Measurements from ENCODE around the gene PACSIN3.

Gene PACSIN3

DNA sequence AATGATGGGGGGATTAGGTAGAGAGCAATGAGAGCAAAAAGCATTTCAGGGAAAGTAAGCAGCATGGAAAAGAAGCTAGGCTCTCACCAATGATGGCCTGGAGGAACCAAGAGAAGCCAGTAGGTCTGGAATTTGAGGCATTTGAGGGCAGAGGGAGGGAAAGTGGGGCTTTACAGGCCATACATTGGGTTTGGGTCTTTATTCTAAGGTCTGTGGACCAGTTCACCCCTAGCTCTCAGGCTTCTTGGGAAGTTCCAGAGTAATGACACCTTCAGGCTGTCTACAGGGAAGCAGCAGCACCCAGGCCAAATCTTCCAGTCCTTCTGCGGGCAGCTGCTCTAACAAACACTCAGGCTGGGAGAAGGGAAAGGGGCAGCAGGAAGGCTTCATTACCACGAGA is 39.0 kb downstream of the PACSIN3 start:
- H3K27me3 Mint-ChIP-seq, result no peaks in the 10 kb centered on the region

DNA sequence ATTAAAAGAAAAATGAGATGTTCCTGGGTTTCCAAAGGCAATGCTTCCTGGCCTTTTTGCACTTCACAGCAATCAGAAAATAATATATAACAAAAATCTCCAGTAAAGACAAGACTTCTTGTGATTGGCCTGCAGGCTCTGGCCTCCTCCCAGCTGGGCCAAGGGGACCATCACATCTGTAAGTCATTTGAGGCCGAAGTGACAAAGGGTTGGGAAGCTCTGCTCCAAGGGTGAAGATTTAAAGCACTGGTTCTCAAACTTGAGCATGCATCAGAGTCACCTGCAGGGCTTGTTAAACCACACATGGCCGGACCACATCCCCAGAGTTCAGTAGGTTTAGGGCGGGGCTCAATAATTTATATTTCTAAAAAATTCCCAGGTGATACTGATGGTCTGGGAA is 41.7 kb downstream of the PACSIN3 start:
- H3K36me3 Mint-ChIP-seq, result peaks cover 7% of the 10 kb centered on the region
- H3K27ac Mint-ChIP-seq, result no peak overlapping the region
- no peaks in the 10 kb centered on the region for H3K4me1 Mint-ChIP-seq
- H3K27me3 Mint-ChIP-seq, result no peaks in the 10 kb centered on the region
- no peaks in the 10 kb centered on the region for H3K9me3 Mint-ChIP-seq
- DNase-seq (ENCODE audit: low spot score in 2 of 2) (no peak), ATAC-seq (ENCODE audit: low read depth) (no peak)
- no peak overlapping the region for H3K4me3 Mint-ChIP-seq

More for the DNA sequence above, 39.0 kb downstream of the PACSIN3 start:
- ATAC-seq (ENCODE audit: low read depth) (no peak), DNase-seq (ENCODE audit: low spot score in 2 of 2) (no peak)
- Mint-ChIP-seq H3K4me1 (peaks cover 10% of the 10 kb centered on the region), H3K9me3 (no peaks in the 10 kb centered on the region), H3K4me3 (no peak overlapping the region), H3K27ac (no peak overlapping the region), H3K36me3 (peaks cover 9% of the 10 kb centered on the region)

DNA sequence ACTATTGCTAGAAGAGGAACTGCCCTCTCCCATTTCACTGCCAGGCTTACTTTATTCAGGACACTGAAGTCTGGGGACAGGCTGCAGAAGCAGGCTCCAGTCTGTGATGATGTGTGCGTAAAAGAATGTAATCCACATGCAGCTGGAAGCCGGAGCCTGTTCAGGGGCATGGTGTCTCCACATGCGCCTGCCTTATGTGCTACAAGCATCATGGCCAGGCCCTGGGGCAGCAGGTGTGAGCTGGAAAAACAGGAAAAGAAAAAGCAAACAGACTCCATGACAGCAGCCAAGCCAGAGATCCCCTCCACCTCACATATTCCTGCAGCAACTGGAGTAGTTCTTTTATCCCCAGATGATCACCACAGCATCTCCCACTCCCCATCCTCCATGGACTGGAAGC is 42.9 kb downstream of the PACSIN3 start:
- Mint-ChIP-seq H3K9me3 (no peaks in the 10 kb centered on the region), H3K4me1 (no peaks in the 10 kb centered on the region), H3K4me3 (no peak overlapping the region), H3K27ac (no peak overlapping the region), H3K27me3 (no peaks in the 10 kb centered on the region), H3K36me3 (peaks cover 7% of the 10 kb centered on the region)
- DNase-seq (ENCODE audit: low spot score in 2 of 2) (no peak), ATAC-seq (ENCODE audit: low read depth) (no peak)

DNA sequence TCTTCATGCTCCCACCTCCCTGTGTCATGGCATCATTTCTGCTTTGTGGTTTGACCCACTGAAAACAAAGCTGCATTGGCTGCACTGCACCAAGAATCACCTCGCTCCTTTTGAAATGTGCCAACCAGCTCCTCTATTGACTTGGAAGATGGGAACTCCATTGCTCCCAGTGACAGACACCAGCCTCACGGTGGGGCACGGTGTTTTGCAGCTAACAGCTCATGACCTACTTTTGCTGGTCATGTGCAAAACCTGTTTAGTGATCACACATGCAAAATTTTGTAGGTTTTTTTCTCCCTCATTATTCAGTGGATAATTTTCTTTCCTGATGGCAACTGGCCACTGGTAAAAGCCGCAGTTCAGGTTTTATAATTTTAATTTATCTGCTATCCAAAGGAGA is 46.4 kb downstream of the PACSIN3 start:
- Mint-ChIP-seq H3K27me3 (no peaks in the 10 kb centered on the region), H3K4me3 (no peak overlapping the region), H3K36me3 (peaks cover 21% of the 10 kb centered on the region), H3K4me1 (no peaks in the 10 kb centered on the region), H3K27ac (no peak overlapping the region), H3K9me3 (no peaks in the 10 kb centered on the region)
- DNase-seq (ENCODE audit: low spot score in 2 of 2) (no peak), ATAC-seq (ENCODE audit: low read depth) (no peak)

DNA sequence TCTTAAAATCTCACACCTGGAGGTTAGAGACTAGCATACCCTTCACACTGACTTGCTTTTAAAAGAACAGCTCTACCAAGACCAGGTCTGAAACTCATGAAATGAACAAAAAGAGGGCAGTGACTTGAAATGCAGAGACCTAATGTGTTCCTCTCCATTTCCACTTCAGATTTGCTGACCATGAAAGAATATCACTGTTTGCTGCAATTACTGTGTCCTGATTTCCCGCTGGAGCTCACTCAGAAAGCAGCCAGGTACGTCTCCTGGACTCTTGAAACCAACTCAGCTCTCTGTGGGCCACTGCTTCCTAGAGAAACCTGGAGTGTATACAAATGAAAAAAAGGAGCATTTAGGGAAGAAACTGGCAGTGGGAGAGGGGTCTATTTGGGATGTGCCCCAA is 48.8 kb downstream of the PACSIN3 start:
- Mint-ChIP-seq H3K27ac (no peak overlapping the region), H3K4me3 (no peak overlapping the region), H3K4me1 (no peaks in the 10 kb centered on the region), H3K9me3 (no peaks in the 10 kb centered on the region), H3K36me3 (peaks cover 21% of the 10 kb centered on the region), H3K27me3 (no peaks in the 10 kb centered on the region)
- DNase-seq (ENCODE audit: low spot score in 2 of 2) (no peak), ATAC-seq (ENCODE audit: low read depth) (no peak)

DNA sequence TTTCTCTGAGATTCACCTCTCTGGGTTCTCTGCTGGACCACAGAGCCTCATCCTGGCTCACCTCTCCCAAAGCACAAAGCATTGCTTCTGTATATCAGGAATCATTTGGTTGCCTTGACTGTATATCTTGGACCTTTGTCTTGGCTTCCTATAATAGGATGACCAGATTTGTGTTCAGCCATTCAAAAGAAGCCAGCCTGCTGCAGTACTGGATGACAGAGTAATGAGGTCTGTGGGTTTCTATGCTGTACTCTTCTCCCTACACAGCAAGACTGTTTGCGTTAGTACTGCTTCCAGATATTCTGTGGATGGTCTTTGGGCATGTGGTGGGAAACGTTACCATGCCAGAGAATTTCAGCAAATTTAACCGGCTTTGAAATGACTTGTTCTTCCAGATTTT is 49.3 kb downstream of the PACSIN3 start:
- Mint-ChIP-seq H3K4me1 (no peaks in the 10 kb centered on the region), H3K27me3 (no peaks in the 10 kb centered on the region), H3K9me3 (no peaks in the 10 kb centered on the region), H3K4me3 (no peak overlapping the region), H3K36me3 (peaks cover 21% of the 10 kb centered on the region), H3K27ac (no peak overlapping the region)
- ATAC-seq (ENCODE audit: low read depth), result no peak
- no peak for DNase-seq (ENCODE audit: low spot score in 2 of 2)

DNA sequence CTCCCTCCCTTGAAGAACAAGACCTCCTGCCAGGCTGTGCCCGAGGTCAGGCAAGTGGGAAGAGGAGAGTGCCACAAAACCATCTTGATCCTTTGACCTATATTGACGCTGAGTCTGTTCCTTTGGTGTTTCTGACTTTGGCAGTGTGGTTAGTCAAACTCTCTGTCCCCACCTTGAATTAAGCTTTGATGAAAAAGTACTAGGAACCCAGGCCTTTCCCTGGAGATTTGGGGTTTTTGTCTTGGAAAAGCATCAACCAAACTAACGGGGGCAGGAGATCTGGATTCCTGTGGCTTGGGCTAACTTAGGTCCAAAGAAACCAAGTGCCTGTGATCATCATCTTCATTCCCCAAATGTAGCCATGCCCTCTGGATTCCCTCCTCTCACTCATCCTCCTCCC is 49.9 kb downstream of the PACSIN3 start:
- no peak for DNase-seq (ENCODE audit: low spot score in 2 of 2)
- H3K9me3 Mint-ChIP-seq, result no peaks in the 10 kb centered on the region
- H3K27ac Mint-ChIP-seq, result no peak overlapping the region
- no peak overlapping the region for H3K4me3 Mint-ChIP-seq
- no peaks in the 10 kb centered on the region for H3K4me1 Mint-ChIP-seq
- H3K36me3 Mint-ChIP-seq, result peaks cover 21% of the 10 kb centered on the region
- no peaks in the 10 kb centered on the region for H3K27me3 Mint-ChIP-seq
- no peak for ATAC-seq (ENCODE audit: low read depth)

DNA sequence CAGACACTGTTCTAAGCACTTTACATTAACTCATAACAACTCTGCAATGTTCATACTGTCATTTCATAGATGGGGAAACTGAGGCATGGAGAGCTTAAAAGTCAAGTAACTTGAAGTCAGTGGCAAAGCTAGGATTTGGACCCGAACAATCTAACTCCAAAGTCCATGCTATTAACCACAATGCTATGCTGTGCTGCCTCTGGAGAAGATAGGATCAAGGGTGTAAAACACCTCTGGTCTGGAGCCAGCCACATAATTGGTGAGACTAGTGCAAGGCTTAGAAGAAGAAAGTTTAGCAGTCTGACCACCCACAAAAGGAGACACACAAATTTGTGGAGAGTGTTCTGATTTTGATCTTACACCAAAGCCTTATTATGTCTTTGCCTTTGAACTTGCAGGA is 53.3 kb downstream of the PACSIN3 start:
- DNase-seq (ENCODE audit: low spot score in 2 of 2), result no peak
- no peak for ATAC-seq (ENCODE audit: low read depth)
- Mint-ChIP-seq H3K4me1 (no peaks in the 10 kb centered on the region), H3K36me3 (peaks cover 14% of the 10 kb centered on the region), H3K9me3 (no peaks in the 10 kb centered on the region), H3K4me3 (no peak overlapping the region), H3K27ac (no peak overlapping the region), H3K27me3 (no peaks in the 10 kb centered on the region)

DNA sequence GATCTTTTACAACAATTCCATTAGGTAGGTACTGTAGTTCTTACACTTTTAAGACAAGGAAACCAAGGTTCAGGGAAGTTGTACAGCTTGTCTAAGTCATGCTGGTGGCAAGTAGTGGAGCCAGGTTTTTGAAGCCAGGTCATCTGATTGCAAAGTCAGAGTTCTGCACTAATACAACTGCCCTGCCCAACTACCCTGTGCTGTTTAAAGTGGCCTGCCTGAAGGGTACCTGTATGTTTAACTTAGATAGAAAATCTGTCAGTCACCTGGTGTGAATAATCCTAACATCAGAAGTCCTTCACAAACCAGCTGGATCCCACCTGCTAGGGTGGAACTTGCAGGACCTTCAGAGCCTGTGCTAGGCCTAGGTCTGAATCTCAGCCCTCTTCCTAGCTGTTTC is 53.7 kb downstream of the PACSIN3 start:
- no peaks in the 10 kb centered on the region for H3K9me3 Mint-ChIP-seq
- no peaks in the 10 kb centered on the region for H3K27me3 Mint-ChIP-seq
- no peak overlapping the region for H3K4me3 Mint-ChIP-seq
- no peak overlapping the region for H3K27ac Mint-ChIP-seq
- H3K36me3 Mint-ChIP-seq, result peaks cover 9% of the 10 kb centered on the region
- H3K4me1 Mint-ChIP-seq, result no peaks in the 10 kb centered on the region
- no peak for DNase-seq (ENCODE audit: low spot score in 2 of 2)
- no peak for ATAC-seq (ENCODE audit: low read depth)

DNA sequence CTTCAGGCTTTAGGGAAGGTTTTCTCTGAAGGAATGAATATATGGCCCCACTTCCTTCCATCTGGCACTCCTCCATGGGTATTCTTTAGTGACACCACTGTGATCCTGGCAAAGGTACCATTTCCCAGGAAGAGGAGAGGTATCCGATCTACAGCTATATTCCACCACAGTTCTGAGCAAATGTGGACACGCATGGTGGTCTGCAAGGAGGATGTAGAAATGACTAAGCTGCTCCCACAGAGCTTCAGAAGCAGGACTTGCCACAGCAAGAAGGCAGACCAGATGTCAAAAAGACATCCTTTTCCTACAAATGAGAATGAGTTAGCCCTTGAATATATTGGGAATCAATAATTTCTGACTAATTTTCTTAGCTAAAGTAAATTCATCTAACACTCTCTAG is 55.1 kb downstream of the PACSIN3 start:
- Mint-ChIP-seq H3K4me3 (no peak overlapping the region), H3K9me3 (no peaks in the 10 kb centered on the region), H3K27ac (no peak overlapping the region), H3K36me3 (peaks cover 1% of the 10 kb centered on the region), H3K4me1 (no peaks in the 10 kb centered on the region), H3K27me3 (no peaks in the 10 kb centered on the region)
- no peak for DNase-seq (ENCODE audit: low spot score in 2 of 2)
- no peak for ATAC-seq (ENCODE audit: low read depth)

DNA sequence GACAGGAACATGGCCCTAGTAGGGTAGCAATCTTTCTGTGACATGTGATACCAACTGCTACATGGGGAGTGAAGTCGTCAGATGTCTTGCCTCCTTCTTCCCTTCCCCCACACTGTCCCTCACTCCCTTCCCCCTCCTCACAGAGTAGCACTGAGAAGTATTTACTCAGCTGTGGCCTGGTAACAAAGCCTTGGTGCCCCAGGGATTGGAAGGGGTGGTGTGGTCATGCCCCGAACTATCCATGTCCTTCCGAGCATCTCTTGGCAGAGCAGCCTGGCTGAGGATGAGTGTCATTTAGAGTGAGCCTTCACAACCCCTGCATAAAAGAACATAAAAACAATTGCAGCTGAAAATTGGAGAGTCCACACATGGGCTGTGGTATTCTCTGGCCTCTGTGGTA is 55.7 kb downstream of the PACSIN3 start:
- Mint-ChIP-seq H3K27ac (no peak overlapping the region), H3K4me1 (no peaks in the 10 kb centered on the region), H3K27me3 (no peaks in the 10 kb centered on the region), H3K36me3 (peaks cover 1% of the 10 kb centered on the region), H3K4me3 (no peak overlapping the region), H3K9me3 (no peaks in the 10 kb centered on the region)
- ATAC-seq (ENCODE audit: low read depth), result no peak
- no peak for DNase-seq (ENCODE audit: low spot score in 2 of 2)
